DMS114 treated with DMSO at 0.1 percent for 48 hours (cell line): ENCODE measurements around the gene PDHB.

ENCODE experiments used
- DNase-seq: peaks from one replicate; lab custom pipeline; 2025; ENCODE audit not compliant: unreplicated experiment; lab: John Stamatoyannopoulos, UW

PDHB gene

DNA sequence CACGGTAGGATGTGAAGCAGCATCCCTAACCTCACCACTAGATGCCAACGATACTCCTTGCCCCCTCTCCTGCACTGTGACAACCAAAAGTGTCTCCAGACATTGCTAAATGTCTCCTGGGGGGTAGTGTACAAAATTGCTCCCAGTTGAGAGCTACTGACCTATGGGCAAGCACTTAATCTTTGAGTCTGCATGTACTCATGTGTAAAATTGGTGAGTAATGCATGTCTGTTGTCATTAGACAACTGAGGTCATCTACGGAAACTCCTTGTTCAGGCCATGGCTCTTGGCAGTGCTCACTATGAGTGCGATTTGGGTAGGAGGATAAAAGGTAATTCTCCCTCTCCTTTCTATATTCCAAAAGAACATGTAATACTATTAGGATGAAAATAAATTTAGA, 29.2 kb downstream of the PDHB start:
- no peak for DNase-seq

DNA sequence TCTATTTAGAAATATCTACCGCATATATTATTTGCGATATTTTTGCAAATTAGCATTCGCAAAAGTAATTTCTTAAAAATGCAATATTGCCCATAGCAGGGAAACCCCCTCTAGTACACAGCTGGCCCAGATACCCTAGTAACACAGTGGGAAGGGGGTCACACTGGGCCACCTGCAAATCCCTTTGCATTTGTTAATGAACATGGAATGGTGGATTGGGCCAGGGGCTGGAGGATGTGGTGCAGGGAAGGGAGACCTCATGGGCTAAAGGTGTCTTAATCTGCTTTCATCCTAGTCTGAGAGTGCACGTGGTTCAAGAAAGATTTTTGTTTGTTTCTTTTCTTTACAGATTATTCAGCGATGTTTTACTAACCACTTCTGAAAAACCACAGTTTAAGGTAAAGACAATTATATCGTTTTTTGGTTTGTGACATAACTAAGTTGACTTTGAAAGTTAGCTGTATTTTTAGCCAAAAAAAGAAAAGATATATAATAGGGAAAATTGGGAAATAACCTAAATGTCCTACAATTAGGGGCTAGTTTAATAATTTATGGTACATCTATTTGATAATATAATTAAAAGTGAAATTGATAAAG, 30.0 kb downstream of the PDHB start:
- no peak for DNase-seq

DNA sequence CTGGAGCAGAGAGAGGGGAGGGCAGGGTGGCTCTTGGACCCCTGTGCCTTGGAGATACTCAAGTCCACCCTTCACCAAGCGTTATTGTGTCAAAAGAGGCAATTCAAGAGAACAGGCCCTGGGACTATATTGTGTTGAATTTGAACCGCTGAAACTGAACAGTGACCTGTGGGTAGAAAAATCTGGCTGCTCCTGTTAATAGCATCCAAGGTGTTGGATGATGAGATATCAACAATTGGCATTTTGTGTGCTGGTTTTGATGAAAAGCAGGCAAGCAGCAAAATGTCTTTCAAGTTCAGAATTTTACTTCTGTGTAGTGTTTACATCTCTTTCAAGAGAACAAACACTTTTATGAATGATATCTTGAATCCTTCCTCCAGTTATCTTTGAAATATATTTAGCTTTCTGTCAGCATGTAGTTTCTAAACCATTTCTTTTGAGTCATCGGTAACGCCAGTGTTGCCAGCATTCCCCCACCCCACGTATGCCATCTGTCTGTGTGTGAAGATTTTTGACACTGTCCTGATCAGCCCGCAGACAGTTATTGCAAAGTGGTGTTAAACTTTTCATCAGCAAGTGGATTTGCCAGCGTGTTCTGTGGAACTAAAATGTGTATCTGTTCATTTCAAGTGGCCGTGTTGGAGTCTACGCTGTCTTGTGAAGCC, 34.8 kb downstream of the PDHB start:
- no peak for DNase-seq

DNA sequence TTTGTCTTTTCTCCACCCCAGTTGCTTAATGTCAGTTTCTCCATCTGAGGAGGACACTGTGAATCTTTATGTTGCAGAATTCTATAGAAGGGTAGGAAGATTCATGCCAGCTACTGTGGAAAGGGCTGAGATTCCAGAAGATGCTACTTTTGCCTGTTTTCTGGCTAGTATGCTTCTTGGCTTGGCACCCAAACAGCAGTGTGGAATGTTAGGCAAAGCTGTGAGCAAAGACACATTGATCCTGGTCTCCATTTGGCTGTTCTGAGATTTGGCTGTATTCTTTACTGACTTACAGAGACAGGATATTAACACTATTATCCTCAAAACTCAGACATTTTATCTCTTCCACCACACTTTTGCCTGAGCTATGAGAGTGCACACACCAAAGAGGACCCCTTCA, 39.3 kb downstream of the PDHB start:
- DNase-seq, result no peak

DNA sequence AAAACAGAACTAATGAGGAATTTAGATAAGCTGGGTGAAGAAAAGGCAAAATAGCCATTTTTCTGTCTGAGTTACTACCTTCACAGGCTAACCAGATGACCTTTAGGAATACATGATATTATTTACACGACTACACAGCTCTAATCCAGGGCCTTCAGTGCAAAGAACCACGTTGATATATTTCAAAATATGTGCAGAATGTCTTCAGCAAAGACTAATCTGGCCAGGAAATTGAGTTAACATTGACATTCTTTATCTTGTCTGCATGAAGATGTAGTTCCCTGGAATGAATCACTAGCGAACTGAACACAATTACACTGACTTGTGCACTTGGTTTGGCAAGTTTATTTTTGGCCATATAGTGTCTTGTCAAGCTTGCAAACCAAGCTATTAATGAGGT, 41.5 kb downstream of the PDHB start:
- DNase-seq, result no peak

DNA sequence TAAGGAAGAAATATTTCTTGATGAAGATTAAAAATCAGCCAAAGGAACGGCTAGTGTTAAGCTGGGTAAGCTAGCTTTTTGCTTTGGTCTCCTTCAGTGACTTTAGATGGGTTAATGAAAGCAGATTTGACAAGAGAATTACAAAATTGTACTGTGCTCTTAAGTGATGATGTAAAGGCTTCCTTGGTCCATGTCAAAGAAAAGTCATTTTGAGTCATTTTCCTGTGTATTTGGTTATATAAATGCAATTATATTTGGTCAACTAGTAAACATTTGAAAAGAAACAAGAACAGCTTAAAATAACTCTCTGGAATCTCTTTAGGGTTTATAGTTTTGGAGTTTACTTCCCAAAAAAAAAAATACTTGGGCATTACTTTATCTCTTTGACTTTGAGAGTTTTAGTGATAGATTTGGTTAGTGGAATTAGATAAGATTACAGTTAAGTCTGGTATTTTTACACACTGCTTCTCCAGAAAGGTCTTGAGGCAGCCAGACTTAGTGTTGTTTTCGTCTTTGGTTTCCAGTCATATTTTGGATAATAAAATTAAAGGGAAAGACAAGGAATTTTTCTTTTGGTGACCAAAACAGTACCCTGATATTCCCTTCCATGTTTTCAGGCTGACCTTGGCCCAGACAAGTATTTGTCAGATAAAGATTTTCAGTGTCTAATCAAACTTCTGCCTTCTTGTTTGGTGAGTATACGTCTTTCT, 42.3 kb downstream of the PDHB start:
- no peak for DNase-seq

DNA sequence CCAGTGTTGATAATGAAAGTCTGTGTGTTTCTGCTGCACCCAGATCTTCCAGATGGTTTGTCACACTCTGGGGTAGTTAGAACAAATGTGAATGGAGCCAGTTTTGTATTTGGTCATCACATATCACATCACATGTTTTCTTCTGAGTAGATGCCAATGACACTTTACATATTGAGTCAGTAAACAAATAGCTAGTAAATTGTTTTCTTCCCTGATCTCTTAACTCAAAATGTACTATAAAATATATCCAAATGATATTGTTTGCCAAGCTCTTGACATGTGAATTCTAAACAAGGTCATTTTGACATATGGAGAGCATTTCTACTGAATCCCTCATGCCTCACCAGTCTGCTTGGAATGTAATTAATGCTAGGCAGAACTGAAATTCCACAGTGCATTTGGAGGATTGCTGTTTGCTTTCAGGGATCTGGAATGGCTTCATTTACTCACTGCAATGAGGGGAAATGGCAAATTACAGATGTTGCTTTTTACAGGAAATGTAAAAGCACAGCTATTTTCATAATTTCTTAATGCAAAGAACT, 45.0 kb downstream of the PDHB start:
- peak; percentile 99 for DNase-seq

DNA sequence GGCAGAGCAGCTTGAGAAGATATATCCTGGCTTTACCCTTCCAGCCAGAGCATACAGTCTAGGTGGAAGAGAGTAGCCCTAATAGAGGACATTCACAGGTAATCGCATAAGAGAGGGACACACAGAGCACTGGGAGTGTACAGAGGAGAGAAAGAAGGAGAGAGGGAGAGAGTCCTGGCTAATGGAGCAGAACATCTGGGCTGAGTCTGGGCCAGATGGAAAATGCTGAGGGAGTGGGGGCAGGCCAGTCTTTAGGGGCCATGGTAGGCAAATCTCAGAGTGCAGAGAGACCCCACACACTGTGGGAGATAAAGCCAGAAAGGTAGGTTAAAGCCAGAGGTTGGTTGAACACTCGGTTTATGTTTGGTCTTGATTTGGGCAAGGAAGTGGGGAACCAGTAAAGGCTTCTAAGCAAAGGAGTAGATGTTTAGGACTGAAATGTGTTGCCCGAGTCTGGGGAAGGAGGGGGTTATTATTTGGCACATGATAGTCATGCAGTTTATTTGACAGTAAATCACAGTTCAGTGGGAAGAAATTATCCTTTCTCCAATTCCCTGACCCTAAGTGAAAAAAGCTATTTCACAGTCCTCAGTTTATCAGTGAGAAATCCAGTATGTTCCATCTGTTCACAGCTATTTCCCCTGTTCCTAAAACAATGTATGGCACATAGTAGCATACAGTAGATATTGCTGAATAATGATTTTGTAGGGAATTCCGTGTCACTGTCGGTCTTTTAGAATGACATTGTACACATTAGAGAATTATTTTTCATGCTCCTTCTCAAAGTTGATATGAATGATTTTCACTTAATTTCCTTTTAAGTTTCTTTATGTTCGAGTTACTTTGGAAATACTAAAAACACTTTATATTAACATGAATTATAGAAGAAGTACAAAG, 45.7 kb downstream of the PDHB start:
- DNase-seq, result peak; percentile 80

DNA sequence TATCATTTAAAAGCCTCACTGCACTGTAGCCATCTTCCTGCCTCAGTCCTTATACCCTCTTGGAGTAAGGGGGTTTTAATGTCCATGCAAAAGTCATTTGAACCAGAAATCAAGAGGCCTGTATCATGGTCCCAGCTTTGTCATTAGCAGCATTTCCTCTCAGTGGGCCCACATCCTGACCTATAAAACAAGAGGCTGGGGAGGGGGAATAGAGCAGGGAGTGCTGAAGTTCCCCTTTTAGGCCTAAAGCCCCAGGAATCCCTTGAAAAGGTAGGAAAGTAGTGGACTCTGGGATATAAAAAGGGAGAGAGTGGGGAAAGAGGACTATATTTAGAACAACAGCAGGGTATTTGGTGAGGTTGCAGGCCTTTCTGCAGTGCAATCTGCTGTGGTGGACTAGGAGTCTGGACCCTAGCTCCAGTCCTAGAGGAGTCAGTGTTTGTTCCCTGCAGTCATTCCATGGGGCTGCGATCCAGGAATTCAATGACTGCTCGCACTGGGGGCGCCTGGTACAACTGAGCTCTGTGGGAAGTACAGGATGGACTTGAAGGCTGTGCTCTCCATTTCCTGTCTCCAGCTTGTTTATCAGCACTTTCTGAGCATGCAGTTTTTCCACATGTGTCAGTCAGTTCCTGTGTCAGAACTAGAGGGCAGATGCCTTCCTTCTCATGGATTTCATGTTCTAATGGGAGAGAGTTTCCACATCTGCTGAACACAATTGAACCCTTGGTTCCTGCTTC, 46.8 kb downstream of the PDHB start:
- DNase-seq, result no peak

DNA sequence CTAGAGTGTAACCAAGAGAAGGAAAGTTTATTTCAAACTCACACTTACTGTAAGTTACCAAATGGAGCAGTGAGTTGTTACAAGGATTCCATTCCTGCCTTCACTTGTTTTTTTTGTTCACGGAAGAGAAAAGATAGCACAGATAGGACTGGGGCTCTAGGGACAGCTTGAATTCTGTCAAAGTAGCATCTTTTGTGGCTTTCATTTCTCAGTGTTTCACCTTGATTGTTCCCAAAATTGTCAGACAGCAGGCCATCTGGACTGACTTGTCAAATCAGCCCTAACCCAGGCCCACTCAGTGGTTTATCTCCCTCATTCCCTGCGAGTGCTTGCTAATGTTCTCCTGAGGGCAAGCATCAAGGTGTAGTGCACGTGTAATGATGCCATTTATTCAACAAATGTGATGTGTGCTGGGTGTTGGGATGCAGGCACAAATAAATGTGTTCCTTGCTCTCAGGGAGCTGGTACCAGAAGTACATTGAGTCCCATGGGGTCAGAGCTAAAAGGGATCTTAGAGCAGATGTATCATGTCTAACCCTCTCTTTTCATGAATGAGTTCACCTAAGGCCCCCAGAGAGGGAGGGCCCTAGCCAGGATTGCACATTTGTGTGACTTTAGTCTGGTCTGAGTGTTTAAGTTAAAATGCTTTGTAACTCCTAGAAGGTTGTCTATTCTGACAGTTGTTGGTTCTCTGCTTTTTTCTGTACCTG, 49.1 kb downstream of the PDHB start:
- no peak for DNase-seq

DNA sequence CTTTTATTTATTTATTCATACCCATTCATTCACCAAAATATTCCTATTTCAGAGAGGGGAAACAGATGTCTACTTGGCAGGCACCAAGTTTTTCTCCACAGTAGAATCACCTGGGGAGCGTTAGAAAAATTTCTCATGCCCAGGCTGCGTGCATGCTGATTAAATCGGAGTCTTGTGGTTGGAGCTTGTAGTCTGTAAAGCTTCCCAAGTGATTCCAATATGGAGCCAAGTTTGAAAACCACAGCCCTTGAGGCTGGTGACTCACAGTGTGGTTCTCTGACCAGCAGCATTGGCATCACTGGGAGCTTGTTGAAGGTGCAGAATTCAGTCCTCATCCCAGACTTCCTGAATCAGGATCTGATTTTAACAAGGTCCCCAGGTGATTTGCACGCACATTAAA, 49.7 kb downstream of the PDHB start:
- no peak for DNase-seq

DNA sequence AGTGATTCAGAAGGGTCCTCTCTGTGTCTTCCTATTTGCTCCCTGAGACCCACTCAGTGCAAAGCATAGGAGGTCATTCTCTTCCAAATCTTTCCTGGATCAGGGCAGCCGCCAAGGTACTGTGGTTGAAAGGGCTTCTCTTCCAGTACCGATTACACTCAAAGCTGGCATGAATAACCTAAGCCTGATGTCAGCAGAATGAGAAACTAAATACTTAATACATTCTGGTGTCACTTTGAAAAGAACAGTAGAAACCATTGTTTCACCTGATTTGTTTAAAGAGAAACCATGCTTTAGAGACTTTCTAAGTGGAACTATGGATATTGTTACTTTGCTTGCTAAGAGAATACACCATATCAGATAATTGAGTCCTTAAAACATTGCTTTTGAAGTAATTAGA, 50.2 kb downstream of the PDHB start:
- DNase-seq, result no peak

DNA sequence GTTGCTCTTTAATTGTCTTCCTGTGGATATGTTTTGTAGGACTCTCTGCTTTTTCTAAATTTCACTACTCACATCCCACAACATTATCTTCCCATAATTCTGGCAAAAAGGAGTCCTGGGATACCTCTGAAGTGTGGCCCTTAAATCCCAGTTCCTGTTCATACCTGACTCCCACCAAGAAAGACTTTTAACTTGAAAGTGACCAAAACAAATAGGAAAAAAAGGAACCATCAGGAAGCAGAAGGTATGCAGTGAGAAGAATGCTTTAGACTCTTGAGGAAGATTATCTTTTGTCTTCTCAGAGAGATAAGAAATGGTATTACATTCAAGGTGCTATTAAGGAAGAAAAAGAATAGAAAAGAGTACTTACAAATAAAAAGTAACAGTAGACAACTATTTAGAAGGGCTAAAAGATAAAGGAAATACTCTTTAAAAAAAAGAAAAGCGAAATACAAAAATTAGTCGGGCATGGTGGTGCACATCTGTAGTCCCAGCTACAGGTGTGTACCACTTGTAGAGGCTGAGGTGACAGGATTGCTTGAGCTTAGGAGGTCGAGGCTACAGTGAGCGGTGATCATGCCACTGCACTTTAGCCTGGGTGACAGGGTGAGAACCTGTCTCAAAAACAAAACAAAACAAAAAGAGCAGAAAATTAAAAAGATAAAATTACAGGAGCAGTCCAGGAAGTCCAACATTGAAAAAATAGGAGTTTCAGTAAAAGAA, 54.1 kb downstream of the PDHB start:
- DNase-seq, result no peak

DNA sequence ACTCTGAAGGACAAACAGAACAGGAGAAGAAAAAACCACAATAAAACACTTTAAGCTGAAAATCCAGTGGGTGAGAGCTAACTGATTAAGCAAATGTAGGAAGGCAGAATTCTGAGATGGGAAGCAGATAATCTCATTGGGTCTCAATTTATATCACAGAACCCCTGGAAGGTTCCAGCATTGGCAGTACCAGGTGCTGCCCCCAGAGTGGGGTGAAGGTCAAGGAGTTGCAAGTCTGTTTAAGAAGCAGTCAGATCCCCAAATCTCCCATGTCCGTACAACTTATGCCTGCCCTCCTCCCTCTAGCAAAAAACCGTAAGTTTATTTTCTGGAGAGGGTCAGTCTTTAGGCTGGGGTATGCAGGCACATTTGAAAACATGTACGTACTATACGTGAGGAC, 55.9 kb downstream of the PDHB start:
- no peak for DNase-seq
